ENCODE data around the gene AMPD3. TPM values are rescaled to one million over a fixed set of nuclear protein-coding genes. Genes with fewer than 3 reads are reported as not detected.

AMPD3 gene
- total and polyA plus RNA-seq, 5 donors from 2014 or later, result 6.4 to 19.7 (median 7.9) TPM

GRCh38 chr11:10499874-10500601 lies 45.0 kb downstream of the AMPD3 start:
- Histone ChIP-seq H3K27ac (ENCODE audit: insufficient read depth, low read length, poor library complexity, severe bottlenecking) (no peak overlapping the region), H3K4me1 (ENCODE audit: control insufficient read depth, insufficient read depth, low read length, poor library complexity, severe bottlenecking) (no peaks in the 10 kb centered on the region), H3K9me3 (ENCODE audit: control insufficient read depth in 2 of 2, low read length in 2 of 2) (no peaks in the 10 kb centered on the region), H3K36me3 (ENCODE audit: control insufficient read depth, insufficient read depth, low read length) (peaks cover 81% of the 10 kb centered on the region), H3K27me3 (ENCODE audit: control insufficient read depth, insufficient read depth, low read length) (no peaks in the 10 kb centered on the region), H3K4me3 (ENCODE audit: low read depth, low read length) (no peak overlapping the region)
- DNase-seq (no peak), ATAC-seq (ENCODE audit: low read depth in 2 of 2) (no peak)
- Mint-ChIP-seq H3K27ac (no peak overlapping the region), H3K9me3 (no peaks in the 10 kb centered on the region), H3K4me3 (peak overlapping the region in 1 of 4 donors; percentile 10), H3K27me3 (no peaks in the 10 kb centered on the region), H3K4me1 (peaks cover 0 to 2% (median 0%) of the 10 kb centered on the region in 4 donors), H3K36me3 (peaks cover 49% of the 10 kb centered on the region)

GRCh38 chr11:10500757-10501684 lies 46.0 kb downstream of the AMPD3 start:
- Histone ChIP-seq H3K4me1 (ENCODE audit: control insufficient read depth, insufficient read depth, low read length, poor library complexity, severe bottlenecking) (no peaks in the 10 kb centered on the region), H3K36me3 (ENCODE audit: control insufficient read depth, insufficient read depth, low read length) (peaks cover 82% of the 10 kb centered on the region), H3K27ac (ENCODE audit: insufficient read depth, low read length, poor library complexity, severe bottlenecking) (no peak overlapping the region), H3K9me3 (ENCODE audit: control insufficient read depth in 2 of 2, low read length in 2 of 2) (no peaks in the 10 kb centered on the region), H3K4me3 (ENCODE audit: low read depth, low read length) (no peak overlapping the region), H3K27me3 (ENCODE audit: control insufficient read depth, insufficient read depth, low read length) (no peaks in the 10 kb centered on the region)
- Mint-ChIP-seq H3K9me3 (no peaks in the 10 kb centered on the region), H3K4me1 (peaks cover 0 to 2% (median 0%) of the 10 kb centered on the region in 4 donors), H3K4me3 (no peak overlapping the region), H3K36me3 (peaks cover 50% of the 10 kb centered on the region), H3K27me3 (no peaks in the 10 kb centered on the region), H3K27ac (no peak overlapping the region)
- no peak for ATAC-seq (ENCODE audit: low read depth in 2 of 2)
- DNase-seq, result no peak

GRCh38 chr11:10502065-10502680 lies 47.1 kb downstream of the AMPD3 start:
- Mint-ChIP-seq H3K4me3 (no peak overlapping the region), H3K27me3 (no peaks in the 10 kb centered on the region), H3K9me3 (no peaks in the 10 kb centered on the region), H3K27ac (peak overlapping the region in 2 of 3 donors; percentile 2 to 92), H3K36me3 (peaks cover 44% of the 10 kb centered on the region), H3K4me1 (peaks cover 0 to 2% (median 0%) of the 10 kb centered on the region in 4 donors)
- H3K4me3 ChIP-seq (ENCODE audit: low read depth, low read length), result no peak overlapping the region
- no peaks in the 10 kb centered on the region for H3K4me1 ChIP-seq (ENCODE audit: control insufficient read depth, insufficient read depth, low read length, poor library complexity, severe bottlenecking)
- H3K27ac ChIP-seq (ENCODE audit: insufficient read depth, low read length, poor library complexity, severe bottlenecking), result no peak overlapping the region
- DNase-seq (no peak), ATAC-seq (ENCODE audit: low read depth in 2 of 2) (no peak)
- no peaks in the 10 kb centered on the region for H3K27me3 ChIP-seq (ENCODE audit: control insufficient read depth, insufficient read depth, low read length)
- no peaks in the 10 kb centered on the region for H3K9me3 ChIP-seq (ENCODE audit: control insufficient read depth in 2 of 2, low read length in 2 of 2)
- peaks cover 83% of the 10 kb centered on the region for H3K36me3 ChIP-seq (ENCODE audit: control insufficient read depth, insufficient read depth, low read length)

GRCh38 chr11:10502770-10503169 lies 47.7 kb downstream of the AMPD3 start:
- Mint-ChIP-seq H3K9me3 (no peaks in the 10 kb centered on the region), H3K4me1 (peaks cover 0 to 2% (median 0%) of the 10 kb centered on the region in 4 donors), H3K27me3 (no peaks in the 10 kb centered on the region), H3K27ac (peak overlapping the region in 2 of 3 donors; percentile 4 to 92), H3K4me3 (no peak overlapping the region), H3K36me3 (peaks cover 40% of the 10 kb centered on the region)
- ATAC-seq (ENCODE audit: low read depth in 2 of 2) (no peak), DNase-seq (no peak)
- no peaks in the 10 kb centered on the region for H3K27me3 ChIP-seq (ENCODE audit: control insufficient read depth, insufficient read depth, low read length)
- no peaks in the 10 kb centered on the region for H3K9me3 ChIP-seq (ENCODE audit: control insufficient read depth in 2 of 2, low read length in 2 of 2)
- no peaks in the 10 kb centered on the region for H3K4me1 ChIP-seq (ENCODE audit: control insufficient read depth, insufficient read depth, low read length, poor library complexity, severe bottlenecking)
- no peak overlapping the region for H3K27ac ChIP-seq (ENCODE audit: insufficient read depth, low read length, poor library complexity, severe bottlenecking)
- H3K36me3 ChIP-seq (ENCODE audit: control insufficient read depth, insufficient read depth, low read length), result peaks cover 78% of the 10 kb centered on the region
- H3K4me3 ChIP-seq (ENCODE audit: low read depth, low read length), result no peak overlapping the region

GRCh38 chr11:10503221-10503620 lies 48.2 kb downstream of the AMPD3 start:
- Histone ChIP-seq H3K9me3 (ENCODE audit: control insufficient read depth in 2 of 2, low read length in 2 of 2) (no peaks in the 10 kb centered on the region), H3K36me3 (ENCODE audit: control insufficient read depth, insufficient read depth, low read length) (peaks cover 74% of the 10 kb centered on the region), H3K27me3 (ENCODE audit: control insufficient read depth, insufficient read depth, low read length) (no peaks in the 10 kb centered on the region), H3K4me1 (ENCODE audit: control insufficient read depth, insufficient read depth, low read length, poor library complexity, severe bottlenecking) (no peaks in the 10 kb centered on the region), H3K27ac (ENCODE audit: insufficient read depth, low read length, poor library complexity, severe bottlenecking) (no peak overlapping the region), H3K4me3 (ENCODE audit: low read depth, low read length) (no peak overlapping the region)
- Mint-ChIP-seq H3K4me1 (peaks cover 0 to 2% (median 0%) of the 10 kb centered on the region in 4 donors), H3K36me3 (peaks cover 40% of the 10 kb centered on the region), H3K4me3 (no peak overlapping the region), H3K9me3 (no peaks in the 10 kb centered on the region), H3K27me3 (no peaks in the 10 kb centered on the region), H3K27ac (peak overlapping the region in 1 of 3 donors; percentile 4)
- no peak for ATAC-seq (ENCODE audit: low read depth in 2 of 2)
- no peak for DNase-seq

- Mint-ChIP-seq H3K27ac (peak overlapping the region in 1 of 3 donors; percentile 60), H3K36me3 (peaks cover 40% of the 10 kb centered on the region), H3K4me1 (peaks cover 0 to 2% (median 0%) of the 10 kb centered on the region in 4 donors), H3K27me3 (no peaks in the 10 kb centered on the region), H3K4me3 (no peak overlapping the region), H3K9me3 (no peaks in the 10 kb centered on the region)
- Histone ChIP-seq H3K9me3 (ENCODE audit: control insufficient read depth in 2 of 2, low read length in 2 of 2) (no peaks in the 10 kb centered on the region), H3K27ac (ENCODE audit: insufficient read depth, low read length, poor library complexity, severe bottlenecking) (no peak overlapping the region), H3K4me3 (ENCODE audit: low read depth, low read length) (no peak overlapping the region), H3K4me1 (ENCODE audit: control insufficient read depth, insufficient read depth, low read length, poor library complexity, severe bottlenecking) (no peaks in the 10 kb centered on the region), H3K27me3 (ENCODE audit: control insufficient read depth, insufficient read depth, low read length) (no peaks in the 10 kb centered on the region), H3K36me3 (ENCODE audit: control insufficient read depth, insufficient read depth, low read length) (peaks cover 69% of the 10 kb centered on the region)
- ATAC-seq (ENCODE audit: low read depth in 2 of 2), result no peak
- DNase-seq, result no peak
These were observed 48.9 kb downstream of the AMPD3 start for GRCh38 chr11:10503777-10504480.

GRCh38 chr11:10504490-10504889 lies 49.4 kb downstream of the AMPD3 start:
- Histone ChIP-seq H3K9me3 (ENCODE audit: control insufficient read depth in 2 of 2, low read length in 2 of 2) (no peaks in the 10 kb centered on the region), H3K27ac (ENCODE audit: insufficient read depth, low read length, poor library complexity, severe bottlenecking) (no peak overlapping the region), H3K36me3 (ENCODE audit: control insufficient read depth, insufficient read depth, low read length) (peaks cover 66% of the 10 kb centered on the region), H3K4me1 (ENCODE audit: control insufficient read depth, insufficient read depth, low read length, poor library complexity, severe bottlenecking) (no peaks in the 10 kb centered on the region), H3K4me3 (ENCODE audit: low read depth, low read length) (no peak overlapping the region), H3K27me3 (ENCODE audit: control insufficient read depth, insufficient read depth, low read length) (no peaks in the 10 kb centered on the region)
- H3K4me1 Mint-ChIP-seq, result peaks cover 0 to 2% (median 0%) of the 10 kb centered on the region in 4 donors
- DNase-seq, result no peak
- H3K4me3 Mint-ChIP-seq, result no peak overlapping the region
- ATAC-seq (ENCODE audit: low read depth in 2 of 2), result no peak
- H3K27ac Mint-ChIP-seq, result peak overlapping the region in 1 of 3 donors; percentile 60
- peaks cover 35% of the 10 kb centered on the region for H3K36me3 Mint-ChIP-seq
- no peaks in the 10 kb centered on the region for H3K9me3 Mint-ChIP-seq
- H3K27me3 Mint-ChIP-seq, result no peaks in the 10 kb centered on the region

Measured in CD4-positive, CD25-positive, alpha-beta regulatory T cell (primary cell).